ENCODE results near the gene IL13RA2. TPM values are rescaled to one million over a fixed set of nuclear protein-coding genes. Genes with fewer than 3 reads are reported as not detected.
A peak's percentile ranks its signal among the peaks of the same experiment; 100 is the strongest.

The IL13RA2 gene
- total RNA-seq (not detected in 2 replicates), polyA plus RNA-seq (not detected in 2 replicates), polyA minus RNA-seq (not detected in 2 replicates), Bru-seq, nascent RNA (not detected), BruChase-seq, experiment 1, labeled RNA remaining after a 6-hour chase (percentile 6 among the genes with signal in this experiment), BruChase-seq, experiment 2, labeled RNA remaining after a 2-hour chase (percentile 10 among the genes with signal in this experiment)
- polyA plus RNA-seq (2011; cell fraction: cytosol; rRNA removed), result not detected in 2 replicates
- polyA plus RNA-seq (2011; cell fraction: nucleus; rRNA removed), result not detected in 2 replicates
- polyA plus RNA-seq (2012), result not detected in 2 replicates
- polyA minus RNA-seq (2011; cell fraction: cytosol; rRNA and poly(A)+ RNA removed), result not detected
- polyA minus RNA-seq (2011; cell fraction: nucleus; rRNA and poly(A)+ RNA removed), result not detected in 2 replicates
- long read RNA-seq, result 0 reads

GRCh38 chrX:115017455-115017854, at the start of gene IL13RA2:
Gene IL13RA2 (minus strand): TSS chrX:115017616. CDS start chrX:115017269, 347 bp downstream.
- H3K27me3 ChIP-seq (ENCODE audit: control insufficient read depth in 2 of 2, insufficient read depth in 2 of 2, low read length in 2 of 2), result no peaks in the 10 kb centered on the region
- H3K4me3 ChIP-seq (replicated peaks in 1 of 3; ENCODE audit: insufficient read depth in 1 of 3, low read depth in 1 of 3, low read length in 3 of 3), result no peak within 1 kb of the TSS
- DNase-seq (ENCODE audit: low read depth, low spot score), result peak; percentile 3
- no peak within 1 kb of the TSS for H2AFZ ChIP-seq (ENCODE audit: low read depth, low read length)
- no peak within 1 kb of the TSS for H3K4me2 ChIP-seq (ENCODE audit: insufficient read depth, low read length)
- H4K20me1 ChIP-seq (replicated peaks; ENCODE audit: control insufficient read depth, extremely low read depth, insufficient read depth, low read length), result no peaks in the 10 kb centered on the region
- ChIA-PET POLR2A (no interaction called here), CTCF (interaction anchor here (0.6 to 1.4 kb wide), 8 partner anchors 11 to 391 kb away, joined by 3 to 6 read pairs (median 4); no protein-coding TSS in a partner anchor)
- TF ChIP-seq CTCF (IDR thresholded peaks at IDR 0.05; ENCODE audit: extremely low read depth in 1 of 2, insufficient read depth in 1 of 2, low read depth in 1 of 2, low read length in 2 of 2) (no peak), POLR2AphosphoS5 (IDR thresholded peaks at IDR 0.05; ENCODE audit: insufficient read depth, low read depth, low read length) (no peak)
- no peak within 1 kb of the TSS for H3K27ac ChIP-seq (ENCODE audit: insufficient read depth, low read depth, low read length)
- BruUV-seq (replicated peaks), result no TSS peak
- FAIRE-seq, result no peak
- no peaks in the 10 kb centered on the region for H3K9me1 ChIP-seq (replicated peaks; ENCODE audit: control insufficient read depth, extremely low read depth, insufficient read depth, low read length)
- intact Hi-C loops (cut with micrococcal nuclease) (no loop called here), dilution Hi-C loops (cut with MboI; ENCODE audit: extremely low pct_ligation_motif_present, low sequenced_read_pairs) (no loop called here)
- no peak within 1 kb of the TSS for H3K9ac ChIP-seq (replicated peaks; ENCODE audit: extremely low read depth, insufficient read depth, low read length)
- peaks cover 5% of the 10 kb centered on the region for H3K4me1 ChIP-seq (ENCODE audit: control insufficient read depth, extremely low read depth, insufficient read depth, low read length)
- H3K36me3 ChIP-seq (ENCODE audit: control insufficient read depth in 2 of 2, extremely low read depth in 1 of 2, insufficient read depth in 2 of 2, low read length in 2 of 2), result no peaks in the 10 kb centered on the region
- H3K9me3 ChIP-seq (replicated peaks; ENCODE audit: control insufficient read depth, insufficient read depth, low read length), result no peaks in the 10 kb centered on the region
- no peaks in the 10 kb centered on the region for H3K79me2 ChIP-seq (ENCODE audit: control insufficient read depth, insufficient read depth, low read length)

- CTCF ChIA-PET, result no interaction called here
- Histone ChIP-seq H2AFZ (ENCODE audit: low read depth, low read length) (no peak overlapping the region), H3K4me2 (ENCODE audit: insufficient read depth, low read length) (no peak overlapping the region), H3K4me1 (ENCODE audit: control insufficient read depth, extremely low read depth, insufficient read depth, low read length) (no peaks in the 10 kb centered on the region), H4K20me1 (replicated peaks; ENCODE audit: control insufficient read depth, extremely low read depth, insufficient read depth, low read length) (no peaks in the 10 kb centered on the region), H3K9ac (replicated peaks; ENCODE audit: extremely low read depth, insufficient read depth, low read length) (no peak overlapping the region), H3K27ac (ENCODE audit: insufficient read depth, low read depth, low read length) (no peak overlapping the region), H3K4me3 (replicated peaks in 1 of 3; ENCODE audit: insufficient read depth in 1 of 3, low read depth in 1 of 3, low read length in 3 of 3) (no peak overlapping the region), H3K36me3 (ENCODE audit: control insufficient read depth in 2 of 2, extremely low read depth in 1 of 2, insufficient read depth in 2 of 2, low read length in 2 of 2) (no peaks in the 10 kb centered on the region), H3K79me2 (ENCODE audit: control insufficient read depth, insufficient read depth, low read length) (no peaks in the 10 kb centered on the region), H3K27me3 (ENCODE audit: control insufficient read depth in 2 of 2, insufficient read depth in 2 of 2, low read length in 2 of 2) (no peaks in the 10 kb centered on the region), H3K9me3 (replicated peaks; ENCODE audit: control insufficient read depth, insufficient read depth, low read length) (no peaks in the 10 kb centered on the region), H3K9me1 (replicated peaks; ENCODE audit: control insufficient read depth, extremely low read depth, insufficient read depth, low read length) (no peaks in the 10 kb centered on the region)
- no peak for TF ChIP-seq EZH2 (IDR thresholded peaks at IDR 0.05; ENCODE audit: borderline replicate concordance, low read depth, low read length, severe bottlenecking)
- TF ChIP-seq FOS (IDR thresholded peaks at IDR 0.05; ENCODE audit: borderline replicate concordance, insufficient read depth, low read length), result no peak
- no peak for TF ChIP-seq CTCF (IDR thresholded peaks at IDR 0.05; ENCODE audit: extremely low read depth in 1 of 2, insufficient read depth in 1 of 2, low read depth in 1 of 2, low read length in 2 of 2)
- TF ChIP-seq POLR2A (IDR thresholded peaks at IDR 0.05; ENCODE audit: low read depth, low read length), result no peak
- TF ChIP-seq MAX (IDR thresholded peaks at IDR 0.05; ENCODE audit: insufficient read depth, insufficient read length), result no peak
- no peak for TF ChIP-seq GATA2 (IDR thresholded peaks at IDR 0.05; ENCODE audit: insufficient read depth, insufficient read length, low read depth, low read length)
- TF ChIP-seq POLR2AphosphoS5 (IDR thresholded peaks at IDR 0.05; ENCODE audit: insufficient read depth, low read depth, low read length), result no peak
- no peak for TF ChIP-seq MYC (IDR thresholded peaks at IDR 0.05; ENCODE audit: low read depth, low read length)
- TF ChIP-seq JUN (IDR thresholded peaks at IDR 0.05; ENCODE audit: borderline replicate concordance, insufficient read depth, insufficient read length, low read depth), result no peak
- DNase-seq (ENCODE audit: low read depth, low spot score), result no peak
- POLR2A ChIA-PET, result no interaction called here
- no peak for FAIRE-seq
- intact Hi-C loops (cut with micrococcal nuclease), result no loop called here
- BruUV-seq (replicated peaks), result no TSS peak
- dilution Hi-C loops (cut with MboI; ENCODE audit: extremely low pct_ligation_motif_present, low sequenced_read_pairs), result no loop called here
Observed at GRCh38 chrX:115065304-115065703, 47.9 kb upstream of the IL13RA2 start.

All from endothelial cell of umbilical vein (primary cell).